Lung (tissue), 12 donors: ENCODE results near the gene EYA4. TPM values are rescaled to one million over a fixed set of nuclear protein-coding genes. Genes with fewer than 3 reads are reported as not detected.

Experiments used
- ATAC-seq: fragments of 200-7000 bp; cut with Tn5 transposase; one replicate; pipeline ENCODE4 v1.9.1; 2020; ENCODE audit warnings: moderate number of reproducible peaks; ENCODE audit not compliant: insufficient read depth, low FRiP score
- DNase-seq, 3 donors: peaks; one replicate each; pipeline ENCODE4 v3.0.0-alpha.2; 2013 to 2017
- H3K27ac ChIP-seq, 2 donors: one replicate each; pipeline ENCODE4 v1.5.1; 2013; ENCODE audit warnings: mild to moderate bottlenecking in 2 of 2, moderate library complexity in 2 of 2, control low read depth in 1 of 2, inconsistent platforms in 1 of 2, low read depth in 1 of 2, low read length in 1 of 2
- H3K27me3 ChIP-seq, 3 donors: one replicate each; pipeline ENCODE4 v1.5.1; 2013; ENCODE audit warnings: low read length in 2 of 3; ENCODE audit not compliant: control insufficient read depth in 3 of 3, insufficient read depth in 3 of 3
- H3K36me3 ChIP-seq, 4 donors: one replicate each; pipeline ENCODE4 v1.5.1; 2013; ENCODE audit warnings: low read length in 4 of 4, mild to moderate bottlenecking in 1 of 4, moderate library complexity in 1 of 4; ENCODE audit not compliant: control insufficient read depth in 4 of 4, insufficient read depth in 4 of 4
- H3K4me1 ChIP-seq, 5 donors: one replicate each; pipeline ENCODE4 v1.5.1; 2013; ENCODE audit warnings: low read length in 5 of 5, mild to moderate bottlenecking in 2 of 5, moderate library complexity in 1 of 5; ENCODE audit not compliant: control insufficient read depth in 5 of 5, insufficient read depth in 5 of 5
- H3K4me3 ChIP-seq: one replicate; pipeline ENCODE4 v1.5.1; 2013; ENCODE audit warnings: mild to moderate bottlenecking, control low read depth, moderate library complexity
- H3K9ac ChIP-seq, 2 donors: one replicate each; pipeline ENCODE4 v1.5.1; 2013; ENCODE audit warnings: low read length in 2 of 2, control low read depth in 1 of 2; ENCODE audit not compliant: insufficient read depth in 1 of 2
- H3K9me3 ChIP-seq, 4 donors: one replicate each; pipeline ENCODE4 v1.5.1; 2013; ENCODE audit warnings: low read length in 3 of 4, mild to moderate bottlenecking in 1 of 4, moderate library complexity in 1 of 4; ENCODE audit not compliant: control insufficient read depth in 4 of 4, insufficient read depth in 3 of 4
- CTCF ChIP-seq: IDR thresholded peaks from 2 replicates; pipeline ENCODE4 v1.5.1; 2012; ENCODE audit warnings: mild to moderate bottlenecking; ENCODE audit errors: control extremely low read depth, extremely low read depth
- WGBS, 2 donors: extraction: QIAGEN DNeasy Blood & Tissue Kit; methylation state at CpG; one replicate each; pipeline ENCODE4 v1.1.7; 2013; 5-methylcytosine and 5-hydroxymethylcytosine counted together
- polyA plus RNA-seq, 2 donors: library from polyadenylated mRNA; stranded (reverse); fragments of 200-250 nt; gene quantifications; one replicate each; pipeline ENCODE4 v1.2.1, GENCODE V29; 2013
- total RNA-seq, 2 donors: library from RNA; depleted of rRNA in 1 of 2; stranded (reverse); fragments of >200 nt in 1 of 2; gene quantifications; one replicate each; pipeline ENCODE4 v1.2.1, GENCODE V29; 2014 to 2021
- donor health status: control.
- donor health status: control.
- donor health status: Bipolar disorder and iron deficiency.
- donor health status: healthy.
- donor health status: DM: yes; HTN: yes; CAD: no.

The EYA4 gene
- total and polyA plus RNA-seq, 4 donors: 0.49 to 7.4 (median 2.2) TPM

GRCh38 chr6:133230052-133230451 is 11.1 kb upstream of the EYA4 start:
- H3K9ac ChIP-seq: no peak overlapping the region
- DNase-seq: peak in 2 of 3 donors; percentile 46 to 52
- TF ChIP-seq CTCF: no peak
- H3K27ac ChIP-seq: no peak overlapping the region
- no peak for ATAC-seq
- no peaks in the 10 kb centered on the region for H3K36me3 ChIP-seq
- peaks cover 0 to 6% (median 0%) of the 10 kb centered on the region in 5 donors for H3K4me1 ChIP-seq
- H3K27me3 ChIP-seq: no peaks in the 10 kb centered on the region
- no peak overlapping the region for H3K4me3 ChIP-seq
- H3K9me3 ChIP-seq: peaks cover 0 to 2% (median 0%) of the 10 kb centered on the region in 4 donors
- 60 to 93% methylated on average over 1 of the region's 1 CpG for whole genome bisulfite sequencing, 2 donors

- WGBS, 2 donors: 72 to 84% methylated on average over 1 of the region's 1 CpG
- no peak for DNase-seq
Observed at GRCh38 chr6:133235221-133235620, 5.9 kb upstream of the EYA4 start.

GRCh38 chr6:133236932-133237331 is 4.2 kb upstream of the EYA4 start:
- no peak overlapping the region for H3K4me3 ChIP-seq
- peaks cover 0 to 14% (median 5%) of the 10 kb centered on the region in 5 donors for H3K4me1 ChIP-seq
- no peak overlapping the region for H3K9ac ChIP-seq
- DNase-seq: peak in 2 of 3 donors; percentile 63 to 74
- peaks cover 0 to 18% (median 3%) of the 10 kb centered on the region in 3 donors for H3K27me3 ChIP-seq
- ATAC-seq: no peak
- TF ChIP-seq CTCF: no peak
- 58 to 65% methylated on average over 1 of the region's 1 CpG for WGBS, 2 donors
- no peaks in the 10 kb centered on the region for H3K36me3 ChIP-seq
- no peaks in the 10 kb centered on the region for H3K9me3 ChIP-seq
- no peak overlapping the region for H3K27ac ChIP-seq

More at GRCh38 chr6:133235221-133235620, 5.9 kb upstream of the EYA4 start:
- peaks cover 0 to 2% (median 0%) of the 10 kb centered on the region in 4 donors for H3K9me3 ChIP-seq
- H3K27ac ChIP-seq: no peak overlapping the region
- H3K27me3 ChIP-seq: peaks cover 0 to 9% (median 0%) of the 10 kb centered on the region in 3 donors
- peaks cover 0 to 9% (median 0%) of the 10 kb centered on the region in 5 donors for H3K4me1 ChIP-seq
- no peak overlapping the region for H3K4me3 ChIP-seq
- no peak for TF ChIP-seq CTCF
- H3K9ac ChIP-seq: no peak overlapping the region
- no peak for ATAC-seq
- H3K36me3 ChIP-seq: no peaks in the 10 kb centered on the region
